A673 (cell line): Measurements from ENCODE around the gene F13A1.

Source experiments
- CTCF ChIP-seq: fragments of 300-800, 200-600 bp; sonication (generic); conservative IDR thresholded peaks from 2 replicates; pipeline ENCODE4 v1.5.1; 2017; ENCODE audit warnings: low read depth, mild to moderate bottlenecking, antibody characterized with exemption, low read length, moderate library complexity, mixed read lengths
- EZH2 ChIP-seq: fragments of 200-600 bp; sonication (generic); IDR thresholded peaks from 2 replicates; pipeline ENCODE4 v1.6.1; 2017; ENCODE audit warnings: borderline replicate concordance, low read depth, mild to moderate bottlenecking, mixed read lengths, antibody characterized with exemption, low read length; ENCODE audit not compliant: poor library complexity, severe bottlenecking

- no peak for TF ChIP-seq CTCF
- TF ChIP-seq EZH2 = no peak
Observed at GRCh38 chr6:6125495-6125894, 195.0 kb downstream of the F13A1 start.
